ENCODE measurements around the gene FBXL13. TPM values are rescaled to one million over a fixed set of nuclear protein-coding genes. Genes with fewer than 3 reads are reported as not detected.

The FBXL13 gene
- total and polyA plus RNA-seq, 10 of the 15 experiments (the other 5 are each of a cell fraction or from before 2014, with no cell fraction given) = 0.08 to 0.95 (median 0.28) TPM; not detected in 2

DNA sequence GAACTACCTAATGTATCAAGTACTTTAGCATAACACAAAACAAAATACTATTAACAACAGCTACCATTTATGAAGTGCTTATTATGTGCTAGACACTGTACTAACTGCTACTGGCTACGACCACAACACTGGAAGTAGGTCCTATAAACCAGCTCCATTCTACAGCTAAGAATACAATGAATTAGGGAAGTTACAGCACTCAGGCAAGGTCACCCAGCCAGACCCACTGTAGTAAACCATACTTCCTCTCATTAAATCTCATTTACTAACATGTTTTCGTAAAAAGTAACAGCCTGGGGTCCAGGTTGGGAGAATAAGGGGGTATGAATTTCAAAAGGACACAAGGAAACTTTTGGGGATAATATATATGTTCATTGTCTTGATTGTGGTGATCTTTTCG lies 48.9 kb upstream of the FBXL13 start:
- TF ChIP-seq IKZF2 (IDR thresholded peaks at IDR 0.05) (no peak), SIX5 (IDR thresholded peaks at IDR 0.05; ENCODE audit: low read depth, low read length, severe bottlenecking) (no peak), MEF2A (IDR thresholded peaks at IDR 0.05; ENCODE audit: insufficient read depth, low read depth, low read length) (no peak), ZBED1 (IDR thresholded peaks at IDR 0.05; ENCODE audit: borderline replicate concordance) (no peak), ZNF384 (IDR thresholded peaks at IDR 0.05; ENCODE audit: borderline replicate concordance, low read depth, low read length) (no peak), POLR2AphosphoS2 (IDR thresholded peaks at IDR 0.05; ENCODE audit: low read depth, low read length) (no peak), NFYA (IDR thresholded peaks at IDR 0.05; ENCODE audit: borderline replicate concordance, low read depth, low read length) (no peak), BMI1 (IDR thresholded peaks at IDR 0.05; ENCODE audit: borderline replicate concordance) (no peak), EGR1 (IDR thresholded peaks at IDR 0.05; ENCODE audit: borderline replicate concordance in 1 of 2, low read depth in 2 of 2, low read length in 2 of 2) (no peak)
- TF ChIP-seq, protein P1, sequence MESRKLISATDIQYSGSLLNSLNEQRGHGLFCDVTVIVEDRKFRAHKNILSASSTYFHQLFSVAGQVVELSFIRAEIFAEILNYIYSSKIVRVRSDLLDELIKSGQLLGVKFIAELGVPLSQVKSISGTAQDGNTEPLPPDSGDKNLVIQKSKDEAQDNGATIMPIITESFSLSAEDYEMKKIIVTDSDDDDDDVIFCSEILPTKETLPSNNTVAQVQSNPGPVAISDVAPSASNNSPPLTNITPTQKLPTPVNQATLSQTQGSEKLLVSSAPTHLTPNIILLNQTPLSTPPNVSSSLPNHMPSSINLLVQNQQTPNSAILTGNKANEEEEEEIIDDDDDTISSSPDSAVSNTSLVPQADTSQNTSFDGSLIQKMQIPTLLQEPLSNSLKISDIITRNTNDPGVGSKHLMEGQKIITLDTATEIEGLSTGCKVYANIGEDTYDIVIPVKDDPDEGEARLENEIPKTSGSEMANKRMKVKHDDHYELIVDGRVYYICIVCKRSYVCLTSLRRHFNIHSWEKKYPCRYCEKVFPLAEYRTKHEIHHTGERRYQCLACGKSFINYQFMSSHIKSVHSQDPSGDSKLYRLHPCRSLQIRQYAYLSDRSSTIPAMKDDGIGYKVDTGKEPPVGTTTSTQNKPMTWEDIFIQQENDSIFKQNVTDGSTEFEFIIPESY (IDR thresholded peaks at IDR 0.05) = no peak
- TF ChIP-seq, protein P2, sequence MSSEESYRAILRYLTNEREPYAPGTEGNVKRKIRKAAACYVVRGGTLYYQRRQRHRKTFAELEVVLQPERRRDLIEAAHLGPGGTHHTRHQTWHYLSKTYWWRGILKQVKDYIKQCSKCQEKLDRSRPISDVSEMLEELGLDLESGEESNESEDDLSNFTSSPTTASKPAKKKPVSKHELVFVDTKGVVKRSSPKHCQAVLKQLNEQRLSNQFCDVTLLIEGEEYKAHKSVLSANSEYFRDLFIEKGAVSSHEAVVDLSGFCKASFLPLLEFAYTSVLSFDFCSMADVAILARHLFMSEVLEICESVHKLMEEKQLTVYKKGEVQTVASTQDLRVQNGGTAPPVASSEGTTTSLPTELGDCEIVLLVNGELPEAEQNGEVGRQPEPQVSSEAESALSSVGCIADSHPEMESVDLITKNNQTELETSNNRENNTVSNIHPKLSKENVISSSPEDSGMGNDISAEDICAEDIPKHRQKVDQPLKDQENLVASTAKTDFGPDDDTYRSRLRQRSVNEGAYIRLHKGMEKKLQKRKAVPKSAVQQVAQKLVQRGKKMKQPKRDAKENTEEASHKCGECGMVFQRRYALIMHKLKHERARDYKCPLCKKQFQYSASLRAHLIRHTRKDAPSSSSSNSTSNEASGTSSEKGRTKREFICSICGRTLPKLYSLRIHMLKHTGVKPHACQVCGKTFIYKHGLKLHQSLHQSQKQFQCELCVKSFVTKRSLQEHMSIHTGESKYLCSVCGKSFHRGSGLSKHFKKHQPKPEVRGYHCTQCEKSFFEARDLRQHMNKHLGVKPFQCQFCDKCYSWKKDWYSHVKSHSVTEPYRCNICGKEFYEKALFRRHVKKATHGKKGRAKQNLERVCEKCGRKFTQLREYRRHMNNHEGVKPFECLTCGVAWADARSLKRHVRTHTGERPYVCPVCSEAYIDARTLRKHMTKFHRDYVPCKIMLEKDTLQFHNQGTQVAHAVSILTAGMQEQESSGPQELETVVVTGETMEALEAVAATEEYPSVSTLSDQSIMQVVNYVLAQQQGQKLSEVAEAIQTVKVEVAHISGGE (CRISPR knock-in tag; IDR thresholded peaks at IDR 0.05) = no peak
- H3K4me2 ChIP-seq (ENCODE audit: control insufficient read depth, insufficient read depth) = no peak overlapping the region
- no peak for ATAC-seq
- ChIA-PET SMC1A (ENCODE audit: uncharacterized antibody, unreplicated experiment) (no interaction called here), RAD21 (ENCODE audit: unreplicated experiment) (no interaction called here), POLR2A (no interaction called here), CTCF (no interaction called here)
- H3K9ac ChIP-seq (ENCODE audit: control insufficient read depth, insufficient read depth, low read length) = no peak overlapping the region
- no peaks in the 10 kb centered on the region for H3K79me2 ChIP-seq (ENCODE audit: control insufficient read depth, insufficient read depth, low read length)
- no peak for FAIRE-seq
- H2AFZ ChIP-seq (ENCODE audit: control insufficient read depth, low read depth, low read length) = no peak overlapping the region
- no peaks in the 10 kb centered on the region for H4K20me1 ChIP-seq (ENCODE audit: control insufficient read depth, insufficient read depth)
- intact Hi-C loops (cut with micrococcal nuclease; ENCODE audit: unreplicated experiment) = no loop called here
- in situ Hi-C loops (cut with MboI) = no loop called here
- H3K27ac ChIP-seq (ENCODE audit: control insufficient read depth, insufficient read depth) = no peak overlapping the region
- WGBS (ENCODE audit: insufficient coverage, insufficient replicate concordance, low lambda C conversion rate, missing lambda C conversion rate) = 65% methylated on average over 3 of the region's 3 CpGs
- BruUV-seq (replicated peaks) = no TSS peak
- no peaks in the 10 kb centered on the region for H3K4me1 ChIP-seq (ENCODE audit: control insufficient read depth, insufficient read depth, low read length)
- DNase-seq (ENCODE audit: low read depth, low spot score) = no peak
- H3K36me3 ChIP-seq (ENCODE audit: control insufficient read depth in 2 of 2, insufficient read depth in 2 of 2, low read length in 1 of 2) = peaks cover 4 to 17% of the 10 kb centered on the region in 2 experiments; a peak in 3 of 4 replicates
- no peaks in the 10 kb centered on the region for H3K9me3 ChIP-seq (replicated peaks; ENCODE audit: control insufficient read depth, insufficient read depth, low read length)
- H3K27me3 ChIP-seq (replicated peaks in 1 of 2; ENCODE audit: control insufficient read depth in 2 of 2, insufficient read depth in 2 of 2, low read length in 1 of 2) = no peaks in the 10 kb centered on the region
- no peak overlapping the region for H3K4me3 ChIP-seq

Data from GM12878 (cell line).